ENCODE results near the gene HVCN1. TPM values are rescaled to one million over a fixed set of nuclear protein-coding genes. Genes with fewer than 3 reads are reported as not detected.

Gene HVCN1
- polyA plus RNA-seq, 2 of the 4 experiments (the other 2 are of a cell fraction) = 0.34 to 1.1 TPM

DNA sequence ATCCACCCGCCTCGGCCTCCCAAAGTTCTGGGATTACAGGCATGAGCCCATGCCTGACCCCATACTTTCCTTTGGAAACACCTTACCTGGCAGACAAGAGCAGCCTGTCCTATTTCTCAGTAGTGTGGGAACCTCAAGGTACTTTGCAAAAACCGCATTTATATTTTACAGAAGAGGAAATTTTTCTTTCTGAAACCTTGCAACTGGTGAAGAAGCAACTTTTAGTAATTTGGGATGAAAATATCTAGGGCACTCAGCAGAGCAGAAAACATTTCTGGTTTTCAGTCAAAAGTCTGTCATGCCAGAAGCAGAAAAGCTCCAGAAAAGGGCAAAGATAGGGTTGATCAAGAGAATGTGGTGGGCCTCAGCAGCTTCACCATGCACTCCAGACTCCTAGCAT is 21.2 kb downstream of the HVCN1 start:
- TF ChIP-seq ZC3H11A (IDR thresholded peaks at IDR 0.05) (no peak), ZNF302 (CRISPR knock-in tag; IDR thresholded peaks at IDR 0.05) (no peak), JUNB (IDR thresholded peaks at IDR 0.05) (no peak), EP300 (IDR thresholded peaks at IDR 0.05) (no peak), FOSL2 (IDR thresholded peaks at IDR 0.05) (no peak), FOSL2 (CRISPR knock-in tag; IDR thresholded peaks at IDR 0.05) (no peak), NFE2L2 (conservative IDR thresholded peaks at IDR 0.05; ENCODE audit: low read length) (no peak), CHD4 (IDR thresholded peaks at IDR 0.05; ENCODE audit: borderline replicate concordance) (no peak), MYC (IDR thresholded peaks at IDR 0.05; ENCODE audit: borderline replicate concordance, low read length) (no peak), TP53 (CRISPR knock-in tag; IDR thresholded peaks at IDR 0.05) (no peak)
- TF ChIP-seq, protein P1, sequence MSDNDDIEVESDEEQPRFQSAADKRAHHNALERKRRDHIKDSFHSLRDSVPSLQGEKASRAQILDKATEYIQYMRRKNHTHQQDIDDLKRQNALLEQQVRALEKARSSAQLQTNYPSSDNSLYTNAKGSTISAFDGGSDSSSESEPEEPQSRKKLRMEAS (IDR thresholded peaks at IDR 0.05) = no peak
- TF ChIP-seq, protein P2, sequence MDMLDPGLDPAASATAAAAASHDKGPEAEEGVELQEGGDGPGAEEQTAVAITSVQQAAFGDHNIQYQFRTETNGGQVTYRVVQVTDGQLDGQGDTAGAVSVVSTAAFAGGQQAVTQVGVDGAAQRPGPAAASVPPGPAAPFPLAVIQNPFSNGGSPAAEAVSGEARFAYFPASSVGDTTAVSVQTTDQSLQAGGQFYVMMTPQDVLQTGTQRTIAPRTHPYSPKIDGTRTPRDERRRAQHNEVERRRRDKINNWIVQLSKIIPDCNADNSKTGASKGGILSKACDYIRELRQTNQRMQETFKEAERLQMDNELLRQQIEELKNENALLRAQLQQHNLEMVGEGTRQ (IDR thresholded peaks at IDR 0.05) = no peak
- CTCF ChIA-PET = interaction anchor here (1.1 kb wide), 1 partner anchor 116 kb away, joined by 3 read pairs; no protein-coding TSS in a partner anchor
- Histone ChIP-seq H3K4me1 (no peaks in the 10 kb centered on the region), H3K4me3 (no peak overlapping the region), H3K9me3 (peaks cover 15% of the 10 kb centered on the region), H3K27ac (no peak overlapping the region), H3K4me2 (no peak overlapping the region)
- FAIRE-seq = no peak
- no peak for ATAC-seq
- 63% methylated on average over 3 of the region's 3 CpGs for WGBS (ENCODE audit: missing lambda C conversion rate)
- DNase-seq (ENCODE audit: low read depth in 1 of 2, low spot score in 1 of 2) = no peak
- POLR2A ChIA-PET = no interaction called here

DNA sequence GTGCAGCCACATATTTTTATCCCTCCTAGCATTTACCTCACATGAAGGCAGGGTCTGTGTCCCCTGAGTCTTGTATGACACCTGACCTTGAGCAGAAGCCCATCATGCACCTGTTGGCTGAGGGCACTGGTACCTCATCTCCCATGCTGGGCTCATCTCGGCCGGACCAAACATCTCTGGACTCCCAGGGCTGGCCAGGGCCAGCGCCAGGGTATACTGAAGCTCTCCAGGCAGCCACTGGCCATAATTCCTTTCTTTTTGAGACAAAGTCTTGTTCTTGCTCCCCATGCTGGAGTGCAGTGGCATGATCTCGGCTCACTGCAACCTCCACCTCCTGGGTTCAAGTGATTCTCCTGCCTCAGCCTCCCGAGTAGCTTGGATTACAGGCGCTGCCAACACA is 22.0 kb downstream of the HVCN1 start:
- no peak for TF ChIP-seq POLR2AphosphoS2 (conservative IDR thresholded peaks at IDR 0.05; ENCODE audit: low read length)
- ChIA-PET POLR2A (no interaction called here), CTCF (no interaction called here)
- H3K4me1 ChIP-seq = no peaks in the 10 kb centered on the region
- DNase-seq (ENCODE audit: low read depth in 1 of 2, low spot score in 1 of 2) (no peak), FAIRE-seq (no peak), ATAC-seq (no peak)
- H3K27ac ChIP-seq = no peak overlapping the region
- no peak overlapping the region for H3K4me2 ChIP-seq
- WGBS (ENCODE audit: missing lambda C conversion rate) = 33% methylated on average over 6 of the region's 6 CpGs
- H3K9me3 ChIP-seq = peaks cover 15% of the 10 kb centered on the region
- no peak overlapping the region for H3K4me3 ChIP-seq

DNA sequence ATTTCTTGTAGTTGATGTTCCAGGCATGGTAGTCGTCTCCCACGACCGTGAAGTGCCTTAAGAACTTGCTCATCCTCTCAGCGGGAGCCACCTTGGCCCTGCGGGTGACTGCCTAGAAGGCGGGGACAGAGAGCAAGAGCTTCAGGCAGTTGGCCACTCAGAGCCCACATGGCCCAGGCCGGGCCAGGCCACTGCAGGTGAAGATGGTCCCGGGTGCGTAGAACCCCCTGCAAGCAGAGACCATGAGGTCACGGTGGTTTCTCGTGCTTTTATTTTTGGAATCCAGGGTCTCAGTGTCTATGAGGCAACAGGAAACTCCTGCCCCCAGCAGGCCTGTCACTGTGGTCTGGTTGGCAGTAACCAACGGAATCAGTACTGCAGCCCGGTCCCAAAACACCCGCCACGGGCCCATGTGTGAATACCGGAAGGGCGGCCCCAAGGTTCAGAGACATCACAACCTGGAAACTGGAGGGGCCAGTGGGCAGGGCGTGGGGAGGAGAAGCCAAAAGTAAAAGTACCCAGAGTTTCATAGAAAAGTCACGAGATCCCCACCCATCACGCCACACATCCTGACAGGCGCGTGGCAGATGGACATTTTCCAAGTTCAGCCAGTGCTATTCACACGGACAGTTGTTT is 27.5 kb downstream of the HVCN1 start:
- WGBS (ENCODE audit: missing lambda C conversion rate) = 73% methylated on average over 21 of the region's 23 CpGs
- DNase-seq (ENCODE audit: low read depth in 1 of 2, low spot score in 1 of 2) = no peak
- H3K4me3 ChIP-seq = no peak overlapping the region
- POLR2A ChIA-PET = no interaction called here
- ATAC-seq = no peak; a peak in 1 of 6 replicates
- TF ChIP-seq NR3C1 (IDR thresholded peaks at IDR 0.05) (no peak), HDAC2 (IDR thresholded peaks at IDR 0.05) (no peak), CHD4 (IDR thresholded peaks at IDR 0.05; ENCODE audit: borderline replicate concordance) (no peak)
- no peak for FAIRE-seq
- CTCF ChIA-PET = no interaction called here
- no peak overlapping the region for H3K27ac ChIP-seq
- H3K9me3 ChIP-seq = peaks cover 15% of the 10 kb centered on the region
- H3K4me1 ChIP-seq = no peaks in the 10 kb centered on the region
- no peak overlapping the region for H3K4me2 ChIP-seq

DNA sequence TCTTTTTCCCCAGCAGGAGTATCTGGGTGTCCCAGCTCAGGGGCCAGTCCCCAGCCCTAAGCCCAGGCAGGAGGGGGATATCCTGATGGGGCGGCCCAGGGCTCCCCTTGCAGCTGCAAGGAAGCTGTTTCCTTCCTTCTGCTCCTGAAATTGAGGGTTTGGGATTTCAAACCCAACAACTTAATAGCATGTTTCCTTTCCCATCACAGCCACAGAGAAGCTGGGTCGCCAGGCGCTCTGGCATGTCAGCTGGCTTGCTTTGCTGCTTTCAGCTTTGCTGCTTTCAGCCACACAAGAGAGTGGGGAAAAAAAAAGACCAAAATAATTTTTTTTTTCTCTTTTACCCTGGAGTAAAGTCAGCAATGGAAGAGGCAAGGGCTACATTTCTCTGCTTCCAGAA is 30.0 kb downstream of the HVCN1 start:
- Histone ChIP-seq H3K4me2 (no peak overlapping the region), H3K4me3 (no peak overlapping the region), H3K9me3 (no peaks in the 10 kb centered on the region; the same call in 2 of the 3 replicates), H3K27ac (no peak overlapping the region), H3K4me1 (no peaks in the 10 kb centered on the region)
- 69% methylated on average over 3 of the region's 3 CpGs for WGBS (ENCODE audit: missing lambda C conversion rate)
- ChIA-PET POLR2A (no interaction called here), CTCF (interaction anchor here (0.9 kb wide), 1 partner anchor 10 kb away, joined by 3 read pairs; no protein-coding TSS in a partner anchor)
- FAIRE-seq = no peak
- DNase-seq (ENCODE audit: low read depth in 1 of 2, low spot score in 1 of 2) = no peak
- ATAC-seq = no peak
- TF ChIP-seq KDM1A (IDR thresholded peaks at IDR 0.05; ENCODE audit: low read depth) (no peak), KDM5A (IDR thresholded peaks at IDR 0.05) (no peak), ZSCAN20 (CRISPR knock-in tag; IDR thresholded peaks at IDR 0.05) (no peak), HOXB5 (CRISPR knock-in tag; IDR thresholded peaks at IDR 0.05) (no peak), RNF2 (IDR thresholded peaks at IDR 0.05; ENCODE audit: borderline replicate concordance, low read depth) (no peak), FOSB (CRISPR knock-in tag; IDR thresholded peaks at IDR 0.05) (no peak), EP300 (IDR thresholded peaks at IDR 0.05) (no peak), MYC (IDR thresholded peaks at IDR 0.05; ENCODE audit: borderline replicate concordance, low read length) (no peak), ZNF302 (CRISPR knock-in tag; IDR thresholded peaks at IDR 0.05) (no peak), NFE2L2 (conservative IDR thresholded peaks at IDR 0.05; ENCODE audit: low read length) (no peak), GATA3 (IDR thresholded peaks at IDR 0.05; ENCODE audit: borderline replicate concordance) (no peak), RAD21 (conservative IDR thresholded peaks at IDR 0.05 in 1 of 2, IDR thresholded peaks at IDR 0.05 in 1 of 2) (no peak), TFCP2L1 (CRISPR knock-in tag; IDR thresholded peaks at IDR 0.05) (no peak), EHF (CRISPR knock-in tag; IDR thresholded peaks at IDR 0.05) (no peak), POLR2A (IDR thresholded peaks at IDR 0.05; ENCODE audit: low read length) (no peak), RCOR1 (IDR thresholded peaks at IDR 0.05; ENCODE audit: low read depth, low read length) (no peak)
- TF ChIP-seq, protein P2 (IDR thresholded peaks at IDR 0.05) = no peak
